Mammary epithelial cell (primary cell): ENCODE measurements around the gene DGKI.

Source experiments
- EZH2 ChIP-seq: IDR thresholded peaks from 2 replicates; pipeline ENCODE4 v1.6.1; 2012; ENCODE audit warnings: low read length, inconsistent platforms, borderline replicate concordance
- TF ChIP-seq, protein P1 (sequence below), 2 donors: IDR thresholded peaks in 1 of 2; conservative IDR thresholded peaks in 1 of 2; 2 replicates each; pipeline ENCODE4 v1.5.1; 2011 to 2012; ENCODE audit warnings: inconsistent platforms in 2 of 2, low read length in 2 of 2, mild to moderate bottlenecking in 2 of 2, control low read depth in 1 of 2, low read depth in 1 of 2; ENCODE audit not compliant: insufficient read depth in 1 of 2; ENCODE audit errors: extremely low read depth in 1 of 2

DNA sequence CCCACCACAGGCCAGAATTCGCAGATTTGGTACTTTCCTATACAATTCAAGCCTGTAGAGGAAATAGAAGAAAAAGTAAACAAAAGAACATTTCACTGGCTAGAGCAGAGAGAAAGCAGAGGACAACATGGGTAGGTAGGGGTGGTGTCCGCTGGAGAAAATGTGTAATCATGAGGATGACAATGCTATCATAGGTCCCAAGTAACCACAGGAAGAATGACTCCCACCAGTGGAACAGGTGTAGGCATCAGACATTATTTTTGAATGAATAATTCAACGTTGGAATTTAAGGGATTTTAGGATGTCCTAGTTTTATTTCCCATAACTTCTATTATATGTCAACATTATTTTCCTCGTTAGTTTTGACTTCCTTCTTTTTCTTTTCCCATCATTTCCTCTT, 248.9 kb downstream of the DGKI start:
- TF ChIP-seq, protein P1, sequence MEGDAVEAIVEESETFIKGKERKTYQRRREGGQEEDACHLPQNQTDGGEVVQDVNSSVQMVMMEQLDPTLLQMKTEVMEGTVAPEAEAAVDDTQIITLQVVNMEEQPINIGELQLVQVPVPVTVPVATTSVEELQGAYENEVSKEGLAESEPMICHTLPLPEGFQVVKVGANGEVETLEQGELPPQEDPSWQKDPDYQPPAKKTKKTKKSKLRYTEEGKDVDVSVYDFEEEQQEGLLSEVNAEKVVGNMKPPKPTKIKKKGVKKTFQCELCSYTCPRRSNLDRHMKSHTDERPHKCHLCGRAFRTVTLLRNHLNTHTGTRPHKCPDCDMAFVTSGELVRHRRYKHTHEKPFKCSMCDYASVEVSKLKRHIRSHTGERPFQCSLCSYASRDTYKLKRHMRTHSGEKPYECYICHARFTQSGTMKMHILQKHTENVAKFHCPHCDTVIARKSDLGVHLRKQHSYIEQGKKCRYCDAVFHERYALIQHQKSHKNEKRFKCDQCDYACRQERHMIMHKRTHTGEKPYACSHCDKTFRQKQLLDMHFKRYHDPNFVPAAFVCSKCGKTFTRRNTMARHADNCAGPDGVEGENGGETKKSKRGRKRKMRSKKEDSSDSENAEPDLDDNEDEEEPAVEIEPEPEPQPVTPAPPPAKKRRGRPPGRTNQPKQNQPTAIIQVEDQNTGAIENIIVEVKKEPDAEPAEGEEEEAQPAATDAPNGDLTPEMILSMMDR (conservative IDR thresholded peaks at IDR 0.05 in 1 of 2, IDR thresholded peaks at IDR 0.05 in 1 of 2; ENCODE audit: extremely low read depth in 1 of 2, insufficient read depth in 1 of 2, low read depth in 1 of 2, low read length in 2 of 2) = no peak
- no peak for TF ChIP-seq EZH2
